HepG2 (cell line): ENCODE results near the gene INF2. TPM values are rescaled to one million over a fixed set of nuclear protein-coding genes. Genes with fewer than 3 reads are reported as not detected.

ENCODE experiments used
- ATAD3A ChIP-seq: sonication (generic); formaldehyde crosslinking; IDR thresholded peaks from 2 replicates; pipeline ENCODE4 v1.4.0; 2020; ENCODE audit warnings: missing genetic modification reagents
- BHLHE40 ChIP-seq: IDR thresholded peaks from 2 replicates; pipeline ENCODE4 v1.6.1; 2011; ENCODE audit warnings: low read length, improper control_type of control experiment
- BORCS8-MEF2B ChIP-seq: sonication (generic); formaldehyde crosslinking; IDR thresholded peaks from 2 replicates; pipeline ENCODE4 v1.8.0; 2022; ENCODE audit warnings: mild to moderate bottlenecking, missing genetic modification reagents
- BRD4 ChIP-seq: sonication (generic); formaldehyde crosslinking; IDR thresholded peaks from 2 replicates; pipeline ENCODE4 v1.4.0; 2020; ENCODE audit warnings: missing genetic modification reagents
- FLYWCH1 ChIP-seq: sonication (generic); formaldehyde crosslinking; IDR thresholded peaks from 2 replicates; pipeline ENCODE4 v1.8.1; 2023; ENCODE audit warnings: mild to moderate bottlenecking, missing genetic modification reagents
- FOXA3 ChIP-seq: IDR thresholded peaks from 2 replicates; pipeline ENCODE4 v1.6.1; 2016; ENCODE audit warnings: missing genetic modification reagents, missing compliant biosample characterization
- FUBP1 ChIP-seq: sonication (generic); formaldehyde crosslinking; IDR thresholded peaks from 2 replicates; pipeline ENCODE4 v1.5.1; 2020; ENCODE audit warnings: missing genetic modification reagents, mild to moderate bottlenecking, borderline replicate concordance
- ISX ChIP-seq: sonication (generic); formaldehyde crosslinking; conservative IDR thresholded peaks from 2 replicates; pipeline ENCODE4 v1.5.0; 2020; ENCODE audit warnings: missing genetic modification reagents
- KDM2A ChIP-seq: sonication (generic); formaldehyde crosslinking; IDR thresholded peaks from 2 replicates; pipeline ENCODE4 v1.4.0; 2020; ENCODE audit warnings: low read depth, missing genetic modification reagents, borderline replicate concordance
- KDM4B ChIP-seq: sonication (generic); formaldehyde crosslinking; IDR thresholded peaks from 2 replicates; pipeline ENCODE4 v1.4.0; 2020; ENCODE audit warnings: missing genetic modification reagents
- KLF13 ChIP-seq: sonication (generic); formaldehyde crosslinking; IDR thresholded peaks from 2 replicates; pipeline ENCODE4 v1.4.0; 2020; ENCODE audit warnings: mild to moderate bottlenecking, missing genetic modification reagents
- MAF1 ChIP-seq: sonication (generic); formaldehyde crosslinking; IDR thresholded peaks from 2 replicates; pipeline ENCODE4 v1.5.0; 2020; ENCODE audit warnings: missing genetic modification reagents, borderline replicate concordance
- MATR3 ChIP-seq: sonication (generic); formaldehyde crosslinking; IDR thresholded peaks from 2 replicates; pipeline ENCODE4 v1.4.0; 2020; ENCODE audit warnings: missing genetic modification reagents
- NFE2L2 ChIP-seq: fragments of 150-350 bp; IDR thresholded peaks from 2 replicates; pipeline ENCODE4 v1.6.1; 2014; ENCODE audit warnings: low read length
- NFYB ChIP-seq: sonication (generic); formaldehyde crosslinking; IDR thresholded peaks from 2 replicates; pipeline ENCODE4 v1.4.0; 2020; ENCODE audit warnings: missing genetic modification reagents
- RARG ChIP-seq: sonication (generic); formaldehyde crosslinking; IDR thresholded peaks from 2 replicates; pipeline ENCODE4 v1.4.0; 2020; ENCODE audit warnings: low read depth, mild to moderate bottlenecking, missing genetic modification reagents
- SAP130 ChIP-seq: IDR thresholded peaks from 2 replicates; pipeline ENCODE4 v1.6.1; 2016; ENCODE audit warnings: low read depth
- TERF1 ChIP-seq: sonication (generic); formaldehyde crosslinking; IDR thresholded peaks from 2 replicates; pipeline ENCODE4 v1.8.0; 2022; ENCODE audit warnings: mild to moderate bottlenecking, missing genetic modification reagents, moderate library complexity
- U2AF2 ChIP-seq: fragments of 200-400 bp; formaldehyde crosslinking; IDR thresholded peaks from 2 replicates; pipeline ENCODE4 v1.6.1; 2017; ENCODE audit warnings: low read depth, mild to moderate bottlenecking, low read length
- YEATS2 ChIP-seq: sonication (generic); formaldehyde crosslinking; IDR thresholded peaks from 2 replicates; pipeline ENCODE4 v1.4.0; 2020; ENCODE audit warnings: missing genetic modification reagents, borderline replicate concordance
- ZC3H4 ChIP-seq: sonication (generic); formaldehyde crosslinking; IDR thresholded peaks from 2 replicates; pipeline ENCODE4 v1.4.0; 2020; ENCODE audit warnings: missing genetic modification reagents, borderline replicate concordance
- ZNF17 ChIP-seq: sonication (generic); formaldehyde crosslinking; IDR thresholded peaks from 2 replicates; pipeline ENCODE4 v1.5.0; 2020; ENCODE audit warnings: mild to moderate bottlenecking, missing genetic modification reagents
- ZNF30 ChIP-seq: sonication (generic); formaldehyde crosslinking; IDR thresholded peaks from 2 replicates; pipeline ENCODE4 v1.5.0; 2020; ENCODE audit warnings: mild to moderate bottlenecking, missing genetic modification reagents
- ZNF556 ChIP-seq: sonication (generic); formaldehyde crosslinking; IDR thresholded peaks from 2 replicates; pipeline ENCODE4 v1.4.0; 2020; ENCODE audit warnings: mild to moderate bottlenecking, missing genetic modification reagents, borderline replicate concordance
- ZNF619 ChIP-seq: sonication (generic); formaldehyde crosslinking; IDR thresholded peaks from 2 replicates; pipeline ENCODE4 v1.4.0; 2020; ENCODE audit warnings: mild to moderate bottlenecking, missing genetic modification reagents
- ZNF670 ChIP-seq: sonication (generic); formaldehyde crosslinking; IDR thresholded peaks from 2 replicates; pipeline ENCODE4 v1.8.0; 2022; ENCODE audit warnings: mild to moderate bottlenecking, missing genetic modification reagents, borderline replicate concordance
- ZNF674 ChIP-seq: sonication (generic); formaldehyde crosslinking; IDR thresholded peaks from 2 replicates; pipeline ENCODE4 v1.5.0; 2020; ENCODE audit warnings: low read depth, mild to moderate bottlenecking, missing genetic modification reagents
- polyA plus RNA-seq, 8 experiments: library from polyadenylated mRNA; depleted of rRNA in 3 of 8; stranded (reverse) in 7 of 8; unstranded in 1 of 8; fragments of >200 nt; fragmentation: Illumina TruSeq in 4 of 8; extraction: Trizol in 4 of 8; gene quantifications; 2 replicates each; pipeline versions ENCODE4 v1.2.1 to v1.2.3, GENCODE V29; 2011 to 2016; ENCODE audit warnings: low read depth in 4 of 8, missing spikeins in 1 of 8, mixed read lengths in 1 of 8; ENCODE audit not compliant: insufficient read depth in 1 of 8
- total RNA-seq, 5 experiments: library from RNA; depleted of rRNA; stranded (reverse); fragments of >200 nt; fragmentation: Illumina TruSeq; extraction: Trizol; gene quantifications; 2 replicates each; pipeline ENCODE4 v1.2.3, GENCODE V29; 2016; ENCODE audit warnings: low read depth in 1 of 5
- TF ChIP-seq, protein P1 (sequence below): sonication (generic); formaldehyde crosslinking; IDR thresholded peaks from 2 replicates; pipeline ENCODE4 v1.4.0; 2020; ENCODE audit warnings: missing genetic modification reagents

Gene INF2
- total and polyA plus RNA-seq, 2 of the 13 experiments (the other 11 are each of a cell fraction or from before 2014, with no cell fraction given), result 16.4 to 26.4 TPM

GRCh38 chr14:104734991-104735779, 45.8 kb downstream of the INF2 start (continued):
- TF ChIP-seq ZNF30, result 0 out of 2 replicates have a peak, but pooled peaks have one; percentile 43
- no peak; the same call in 1 of the 2 replicates for TF ChIP-seq BRD4 (CRISPR knock-in tag)
- TF ChIP-seq MAF1 (CRISPR knock-in tag), result no peak
- 0 out of 2 replicates have a peak, but pooled peaks have one; percentile 54 for TF ChIP-seq ZNF670
- peak; percentile 57; the same call in 1 of the 2 replicates for TF ChIP-seq ZNF556
- TF ChIP-seq, protein P1, sequence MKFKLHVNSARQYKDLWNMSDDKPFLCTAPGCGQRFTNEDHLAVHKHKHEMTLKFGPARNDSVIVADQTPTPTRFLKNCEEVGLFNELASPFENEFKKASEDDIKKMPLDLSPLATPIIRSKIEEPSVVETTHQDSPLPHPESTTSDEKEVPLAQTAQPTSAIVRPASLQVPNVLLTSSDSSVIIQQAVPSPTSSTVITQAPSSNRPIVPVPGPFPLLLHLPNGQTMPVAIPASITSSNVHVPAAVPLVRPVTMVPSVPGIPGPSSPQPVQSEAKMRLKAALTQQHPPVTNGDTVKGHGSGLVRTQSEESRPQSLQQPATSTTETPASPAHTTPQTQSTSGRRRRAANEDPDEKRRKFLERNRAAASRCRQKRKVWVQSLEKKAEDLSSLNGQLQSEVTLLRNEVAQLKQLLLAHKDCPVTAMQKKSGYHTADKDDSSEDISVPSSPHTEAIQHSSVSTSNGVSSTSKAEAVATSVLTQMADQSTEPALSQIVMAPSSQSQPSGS, result 0 out of 2 replicates have a peak, but pooled peaks have one; percentile 23
- 0 out of 2 replicates have a peak, but pooled peaks have one; percentile 47 for TF ChIP-seq ZC3H4 (CRISPR knock-in tag)
- no peak for TF ChIP-seq ISX (CRISPR knock-in tag)
- TF ChIP-seq ZNF619, result 0 out of 2 replicates have a peak, but pooled peaks have one; percentile 31
- no peak for TF ChIP-seq MATR3
- TF ChIP-seq BORCS8-MEF2B (CRISPR knock-in tag), result peak; percentile 66; the same call in 1 of the 2 replicates
- 0 out of 2 replicates have a peak, but pooled peaks have one; percentile 17 for TF ChIP-seq ZNF674 (CRISPR knock-in tag)
- TF ChIP-seq TERF1 (CRISPR knock-in tag), result peak; percentile 96
- no peak for TF ChIP-seq KLF13 (CRISPR knock-in tag)
- peak; percentile 65 for TF ChIP-seq FOXA3 (CRISPR knock-in tag)
- TF ChIP-seq NFE2L2, result no peak
- TF ChIP-seq FUBP1 (CRISPR knock-in tag), result no peak
- TF ChIP-seq RARG (CRISPR knock-in tag), result no peak
- 0 out of 2 replicates have a peak, but pooled peaks have one; percentile 19 for TF ChIP-seq KDM4B (CRISPR knock-in tag)
- TF ChIP-seq NFYB (CRISPR knock-in tag), result no peak
- no peak; the same call in 1 of the 2 replicates for TF ChIP-seq FLYWCH1 (CRISPR knock-in tag)
- TF ChIP-seq SAP130, result peak; percentile 93
- peak; percentile 66; the same call in 1 of the 2 replicates for TF ChIP-seq KDM2A (CRISPR knock-in tag)
- no peak for TF ChIP-seq ATAD3A (CRISPR knock-in tag)
- TF ChIP-seq BHLHE40, result peak; percentile 87
- TF ChIP-seq U2AF2, result no peak
- no peak for TF ChIP-seq ZNF17 (CRISPR knock-in tag)
- TF ChIP-seq YEATS2 (CRISPR knock-in tag), result peak; percentile 69
